NK-92 treated with Interleukin-12 subunit alpha and Interleukin-12 subunit beta, amount 100 ng/mL, for 24 hours (cell line): ENCODE results near the gene ANKRD40.
"Not testable (repeated sequence)": the region's sequence is repeated elsewhere in the genome, so short reads cannot be mapped to it uniquely, and the experiment has no call there.

Source experiments
- DNase-seq: peaks from one replicate; lab custom pipeline; 2025; lab: John Stamatoyannopoulos, UW

Gene ANKRD40

GRCh38 chr17:50685691-50686493 lies 21.8 kb downstream of the ANKRD40 start:
- DNase-seq = no peak

GRCh38 chr17:50685334-50685665 lies 22.4 kb downstream of the ANKRD40 start:
- DNase-seq = no peak

DNA sequence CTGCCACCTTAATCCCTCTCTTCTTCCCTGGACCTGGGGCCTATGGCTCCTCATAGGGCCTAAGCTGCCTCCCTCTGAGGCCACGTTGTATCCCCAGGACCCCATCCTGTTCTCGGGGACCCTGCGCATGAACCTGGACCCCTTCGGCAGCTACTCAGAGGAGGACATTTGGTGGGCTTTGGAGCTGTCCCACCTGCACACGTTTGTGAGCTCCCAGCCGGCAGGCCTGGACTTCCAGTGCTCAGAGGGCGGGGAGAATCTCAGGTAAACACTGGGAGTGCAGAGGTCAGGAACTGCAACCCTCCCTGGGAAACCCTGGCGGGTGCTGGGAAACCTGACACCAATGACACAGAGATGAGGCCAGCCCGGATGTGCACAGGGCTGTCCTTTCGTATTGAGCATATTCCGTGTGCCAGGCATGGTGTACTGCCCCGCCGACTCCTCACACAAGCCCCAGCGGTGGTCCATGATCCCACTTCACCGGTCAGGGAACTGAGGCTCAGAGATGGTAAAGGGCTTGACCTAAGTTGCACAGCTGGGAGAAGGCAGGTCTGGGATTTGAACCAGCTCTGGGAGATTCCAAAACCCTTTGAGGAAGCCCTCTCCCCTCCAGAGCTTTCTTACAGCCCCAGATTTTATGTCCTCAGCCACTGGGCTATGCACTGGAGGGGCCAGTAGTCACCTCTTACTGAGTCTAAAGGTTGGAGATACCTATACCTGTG lies 22.9 kb downstream of the ANKRD40 start:
- no peak for DNase-seq

- DNase-seq = no peak
Measured at GRCh38 chr17:50684288-50684611, 23.5 kb downstream of the ANKRD40 start.

GRCh38 chr17:50683434-50684287 lies 24.1 kb downstream of the ANKRD40 start:
- DNase-seq = no peak

- DNase-seq = no peak
Measured at GRCh38 chr17:50682938-50683337, 24.8 kb downstream of the ANKRD40 start.

DNA sequence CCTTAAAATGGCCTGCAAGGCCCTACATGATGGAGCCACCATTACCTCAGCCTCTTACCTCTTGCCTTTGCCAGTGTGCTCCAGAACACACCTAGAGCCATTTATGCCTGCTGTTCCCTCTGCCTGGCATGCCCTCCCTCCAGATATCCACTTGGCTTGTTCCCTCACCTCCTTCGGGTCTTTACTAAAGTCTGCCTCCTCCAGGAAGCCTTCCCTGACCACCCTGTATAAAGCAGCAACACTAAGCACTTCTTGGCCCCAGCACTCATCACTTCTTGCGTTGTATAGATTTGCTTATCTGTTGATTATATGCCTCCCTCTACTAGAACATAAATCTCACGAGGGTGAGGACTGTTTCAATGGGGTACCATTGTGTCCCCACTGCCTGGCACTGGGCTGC lies 25.3 kb downstream of the ANKRD40 start:
- DNase-seq = no peak

DNA sequence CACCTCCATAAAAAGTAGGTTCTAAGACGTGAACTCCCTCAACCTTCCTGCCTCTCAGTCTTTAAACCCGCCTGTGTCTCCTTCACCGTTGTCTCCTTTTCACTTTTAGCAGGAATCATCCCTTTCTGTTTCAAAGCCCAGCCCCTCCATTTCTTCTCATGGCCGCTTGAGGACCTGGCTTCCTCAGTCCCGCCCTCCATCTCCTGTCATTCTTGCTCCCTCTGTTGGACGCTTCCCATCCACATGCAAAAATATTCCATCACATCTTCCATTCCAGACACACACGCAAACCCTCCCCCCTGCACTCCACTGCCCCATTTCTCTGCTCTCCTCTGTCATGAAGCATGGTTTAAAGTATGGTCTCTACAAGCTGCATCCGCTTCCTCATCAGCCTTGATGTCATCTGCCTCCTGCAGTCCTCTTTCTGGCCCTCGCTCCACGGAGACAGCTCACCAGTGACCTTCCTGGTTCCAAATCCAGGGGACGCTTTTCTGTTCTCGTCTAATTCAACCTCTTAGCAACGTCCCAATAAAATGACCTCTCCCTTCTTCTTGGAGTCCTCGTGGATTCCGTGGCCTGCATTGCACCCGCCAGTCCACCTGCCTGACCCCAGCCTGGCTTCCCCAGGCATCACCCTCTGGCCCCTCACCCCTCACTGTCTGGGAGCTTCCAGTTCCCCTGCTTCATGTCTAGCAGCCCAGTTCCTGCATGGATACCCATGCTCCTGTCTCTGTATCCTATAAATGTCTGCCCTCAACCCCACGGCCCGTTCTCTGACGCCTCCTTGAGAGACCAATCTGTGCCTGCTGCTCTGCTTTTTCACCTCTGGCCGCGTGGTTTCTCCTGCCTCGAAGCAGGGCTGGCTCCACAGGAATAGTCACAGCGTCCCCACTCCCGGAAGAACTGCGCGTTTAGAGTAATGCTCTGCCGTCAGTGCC lies 26.2 kb downstream of the ANKRD40 start:
- DNase-seq = no peak

DNA sequence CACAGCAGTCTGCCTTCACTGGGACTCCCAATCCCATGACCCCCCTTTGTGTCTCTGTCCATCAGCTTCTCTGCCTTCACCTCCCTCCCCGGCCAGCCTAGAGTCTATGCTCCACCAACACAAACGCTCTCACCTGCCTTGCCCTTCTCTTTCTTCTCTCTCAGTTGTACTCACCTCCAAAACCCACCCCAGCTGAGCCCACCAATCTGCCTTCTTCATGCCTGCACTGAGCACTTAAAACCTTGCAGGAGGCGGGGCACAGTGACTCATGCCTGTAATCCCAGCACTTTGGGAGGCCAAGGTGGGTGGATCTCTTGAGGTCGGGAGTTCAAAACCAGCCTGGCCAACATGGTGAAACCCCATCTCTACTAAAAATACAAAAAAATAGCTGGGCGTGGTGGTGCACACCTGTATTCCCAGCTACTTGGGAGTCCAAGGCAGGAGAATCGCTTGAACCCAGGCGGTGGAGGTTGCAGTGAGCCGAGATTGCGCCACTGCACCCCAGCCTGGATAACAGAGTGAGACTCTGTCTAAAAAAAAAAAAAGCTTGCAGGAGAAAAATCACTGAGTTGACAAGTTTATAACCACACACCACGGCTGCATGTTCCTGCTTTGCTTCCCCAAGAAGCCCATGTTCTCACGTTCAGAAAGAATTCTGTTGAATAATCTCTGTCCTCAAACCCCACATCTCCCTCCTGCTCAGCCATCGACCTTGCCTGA lies 27.0 kb downstream of the ANKRD40 start:
- not testable (repeated sequence) for DNase-seq

DNA sequence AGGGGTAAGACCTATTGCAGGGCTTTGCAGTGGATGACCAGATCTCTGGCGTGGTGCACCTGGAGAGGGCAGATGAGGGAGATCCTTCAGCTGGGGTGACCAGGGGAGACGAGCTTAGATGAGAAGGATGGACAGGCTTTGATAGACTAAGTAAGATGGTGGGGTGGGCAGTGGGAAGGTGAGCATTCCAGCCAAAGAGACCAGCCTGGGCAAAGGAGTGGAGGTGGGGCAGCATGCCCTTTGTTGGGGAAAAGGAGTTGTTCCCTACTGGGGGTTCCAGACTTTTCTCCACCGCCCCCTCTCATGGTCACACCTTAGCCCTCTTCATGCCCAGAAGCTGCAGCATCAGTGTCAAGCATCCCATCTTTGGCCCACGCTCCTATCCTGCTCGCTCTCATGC lies 27.6 kb downstream of the ANKRD40 start:
- DNase-seq = no peak

DNA sequence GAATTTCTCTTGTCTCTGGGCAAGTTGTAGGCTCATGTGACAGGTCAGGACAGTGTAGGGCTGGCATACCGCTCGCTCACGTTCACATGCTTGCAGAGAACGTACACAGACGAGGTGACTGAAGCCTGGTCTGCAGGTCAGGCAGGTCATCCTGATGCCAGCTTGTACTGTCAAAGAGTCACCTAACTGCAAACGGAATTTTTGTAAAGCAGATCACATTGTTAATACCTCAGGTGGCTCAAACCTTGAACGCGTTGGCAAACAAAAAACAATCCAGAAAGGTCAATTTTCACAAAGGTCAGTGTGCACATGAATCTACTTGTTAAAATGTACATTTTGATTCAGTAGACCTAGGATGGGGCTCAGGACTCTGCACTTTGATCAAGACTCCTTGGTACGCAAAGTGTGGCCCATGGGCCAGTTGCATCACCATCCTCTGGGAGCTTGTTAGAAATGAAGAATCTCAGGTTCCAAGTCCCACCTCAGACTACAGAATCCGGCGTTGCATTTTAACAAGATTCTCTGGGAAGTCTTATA lies 28.6 kb downstream of the ANKRD40 start:
- no peak for DNase-seq

- no peak for DNase-seq
Measured at GRCh38 chr17:50677851-50678375, 29.8 kb downstream of the ANKRD40 start.

DNA sequence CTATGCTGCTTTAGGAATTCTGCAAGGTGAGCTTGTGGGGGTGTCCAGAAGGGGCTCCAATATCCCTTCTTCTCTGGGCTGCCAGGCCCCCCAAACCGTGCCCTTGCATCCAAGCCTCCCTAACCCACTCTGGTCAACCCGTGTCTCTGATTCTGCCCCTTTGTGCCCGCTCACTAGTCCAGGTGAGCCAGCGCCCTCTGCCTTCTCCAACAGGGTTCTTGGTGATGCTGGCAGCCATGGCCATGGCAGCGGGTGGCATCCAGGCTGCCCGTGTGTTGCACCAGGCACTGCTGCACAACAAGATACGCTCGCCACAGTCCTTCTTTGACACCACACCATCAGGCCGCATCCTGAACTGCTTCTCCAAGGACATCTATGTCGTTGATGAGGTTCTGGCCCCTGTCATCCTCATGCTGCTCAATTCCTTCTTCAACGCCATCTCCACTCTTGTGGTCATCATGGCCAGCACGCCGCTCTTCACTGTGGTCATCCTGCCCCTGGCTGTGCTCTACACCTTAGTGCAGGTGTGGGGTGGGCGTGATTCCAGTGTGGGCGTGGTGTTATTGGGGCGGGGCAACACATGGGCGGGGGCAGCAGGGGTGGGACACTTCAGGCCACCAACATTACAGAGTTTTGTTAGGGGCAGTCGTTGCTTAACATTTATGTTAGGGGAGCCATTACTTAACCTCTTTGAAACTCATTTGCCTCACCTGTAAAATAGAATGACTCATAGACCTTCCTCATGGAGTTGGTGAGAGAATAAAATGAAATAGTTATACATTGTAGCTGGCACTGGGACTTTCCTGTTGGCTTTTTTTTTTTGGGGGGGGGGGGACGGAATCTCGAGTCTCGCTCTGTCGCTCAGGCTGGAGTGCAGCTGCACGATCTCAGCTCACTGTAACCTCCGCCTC lies 31.4 kb downstream of the ANKRD40 start:
- no peak for DNase-seq

- no peak for DNase-seq
Measured at GRCh38 chr17:50675627-50676026, 32.1 kb downstream of the ANKRD40 start.

DNA sequence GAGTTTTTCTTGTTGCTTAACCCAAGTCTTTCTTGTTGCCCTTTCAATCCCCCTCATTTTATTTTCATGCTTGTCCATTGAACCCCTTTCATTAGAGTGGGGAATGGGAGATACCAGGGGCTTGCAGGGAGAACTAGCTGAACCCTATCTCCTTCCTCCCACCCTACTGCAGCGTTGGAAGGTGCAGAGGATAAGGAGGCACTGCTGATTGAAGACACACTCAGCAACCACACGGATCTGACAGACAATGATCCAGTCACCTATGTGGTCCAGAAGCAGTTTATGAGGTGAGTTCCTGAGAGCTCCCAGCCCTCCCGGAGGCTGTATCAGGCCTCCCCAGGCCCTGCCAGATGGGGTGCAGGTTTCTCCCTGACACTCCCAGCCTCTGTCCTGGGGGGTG lies 32.5 kb downstream of the ANKRD40 start:
- no peak for DNase-seq

GRCh38 chr17:50672831-50673551 lies 34.7 kb downstream of the ANKRD40 start:
- no peak for DNase-seq

DNA sequence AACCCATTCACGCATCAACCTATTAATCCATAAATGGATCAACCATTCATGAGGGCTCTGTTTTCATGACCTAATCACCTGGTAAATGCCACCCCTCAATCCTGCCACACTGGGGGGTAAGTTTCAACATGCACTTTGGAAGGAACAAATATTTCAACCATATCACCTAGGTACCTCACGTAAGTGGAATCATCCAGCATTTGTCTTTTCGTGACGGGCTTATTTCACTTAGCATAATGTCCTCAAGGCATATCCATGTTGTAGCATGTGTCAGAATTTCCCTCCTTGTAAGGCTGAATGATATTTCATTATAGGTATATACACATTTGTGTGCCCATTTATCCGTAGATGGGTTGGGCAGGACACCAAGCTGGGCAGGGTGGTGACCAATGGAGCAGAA lies 35.6 kb downstream of the ANKRD40 start:
- DNase-seq = no peak

GRCh38 chr17:50668838-50669581 lies 38.7 kb downstream of the ANKRD40 start:
- no peak for DNase-seq
